Measurements from ENCODE around the gene PRKAR2B. TPM values are rescaled to one million over a fixed set of nuclear protein-coding genes. Genes with fewer than 3 reads are reported as not detected.

The PRKAR2B gene
- total RNA-seq, 2 donors from 2014 or later = 12.4 to 65.7 TPM

DNA sequence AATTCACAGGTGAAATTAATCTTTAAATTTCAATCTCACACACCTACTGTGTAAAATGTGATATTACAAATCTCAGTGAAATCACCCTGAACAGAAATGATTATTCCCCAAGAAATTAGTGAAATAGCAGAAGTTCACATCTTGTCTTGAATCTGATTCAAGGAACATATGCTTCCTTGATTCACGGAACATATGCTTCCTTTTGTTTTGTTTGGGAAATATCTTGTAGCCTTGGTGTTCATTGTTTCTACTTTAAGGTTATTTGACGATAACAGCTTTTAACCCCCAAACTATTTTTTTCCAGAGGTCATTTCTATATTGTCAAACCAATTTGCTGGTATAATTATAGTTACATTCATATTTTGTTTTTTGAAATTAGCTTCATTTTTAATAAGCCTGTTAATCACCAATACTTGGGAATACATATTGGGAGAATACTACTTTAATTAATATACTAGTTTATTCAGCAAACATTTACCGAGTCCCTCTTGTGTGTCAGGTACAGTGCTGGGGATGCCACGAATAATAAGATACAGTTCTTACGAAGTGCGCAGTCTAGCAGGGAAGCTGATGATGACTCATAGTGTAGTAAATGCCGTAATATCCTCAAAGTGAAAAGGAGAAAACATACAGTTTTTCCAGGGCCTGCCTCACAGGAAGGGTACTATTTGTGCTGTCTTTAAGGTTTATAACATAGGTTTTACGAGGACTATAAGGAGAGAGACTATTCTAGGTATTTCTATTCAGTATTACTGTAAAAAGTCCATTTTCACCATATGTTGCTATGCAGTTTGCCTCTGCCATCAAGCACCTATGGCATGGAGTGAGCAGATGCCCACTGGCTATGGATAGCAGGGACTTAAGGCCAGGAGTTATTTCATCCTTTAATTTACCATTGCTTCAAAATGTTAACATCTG, 32.5 kb downstream of the PRKAR2B start:
- Histone ChIP-seq H3K9me3 (no peaks in the 10 kb centered on the region), H3K36me3 (no peaks in the 10 kb centered on the region), H3K4me3 (no peak overlapping the region), H3K27me3 (replicated peaks; ENCODE audit: insufficient read depth) (no peaks in the 10 kb centered on the region), H3K27ac (no peak overlapping the region), H3K4me1 (replicated peaks) (no peaks in the 10 kb centered on the region)
- TF ChIP-seq CTCF (IDR thresholded peaks at IDR 0.05) (no peak), POLR2A (IDR thresholded peaks at IDR 0.05) (no peak), POLR2AphosphoS5 (IDR thresholded peaks at IDR 0.05) (no peak)
- 81% methylated on average over 8 of the region's 8 CpGs for WGBS
- no peak for DNase-seq (ENCODE audit: low spot score)
- intact Hi-C loops (cut with DNase I) = no loop called here

GRCh38 chr7:107077699-107078516, 33.4 kb downstream of the PRKAR2B start:
- TF ChIP-seq POLR2A (IDR thresholded peaks at IDR 0.05) (no peak), CTCF (IDR thresholded peaks at IDR 0.05) (no peak), POLR2AphosphoS5 (IDR thresholded peaks at IDR 0.05) (no peak)

GRCh38 chr7:107078517-107078966, 34.0 kb downstream of the PRKAR2B start:
- Histone ChIP-seq H3K4me1 (replicated peaks) (no peaks in the 10 kb centered on the region), H3K4me3 (no peak overlapping the region), H3K9me3 (no peaks in the 10 kb centered on the region), H3K27ac (no peak overlapping the region), H3K27me3 (replicated peaks; ENCODE audit: insufficient read depth) (no peaks in the 10 kb centered on the region), H3K36me3 (no peaks in the 10 kb centered on the region)
- no peak for DNase-seq (ENCODE audit: low spot score)
- intact Hi-C loops (cut with DNase I) = no loop called here
- WGBS = 89% methylated on average over 2 of the region's 2 CpGs
- TF ChIP-seq POLR2AphosphoS5 (IDR thresholded peaks at IDR 0.05) (no peak), CTCF (IDR thresholded peaks at IDR 0.05) (no peak), POLR2A (IDR thresholded peaks at IDR 0.05) (no peak)

More at GRCh38 chr7:107077699-107078516, 33.4 kb downstream of the PRKAR2B start:
- WGBS = 98% methylated on average over 10 of the region's 10 CpGs
- Histone ChIP-seq H3K27me3 (replicated peaks; ENCODE audit: insufficient read depth) (no peaks in the 10 kb centered on the region), H3K9me3 (no peaks in the 10 kb centered on the region), H3K4me1 (replicated peaks) (no peaks in the 10 kb centered on the region), H3K36me3 (no peaks in the 10 kb centered on the region), H3K4me3 (no peak overlapping the region), H3K27ac (no peak overlapping the region)
- intact Hi-C loops (cut with DNase I) = no loop called here
- no peak for DNase-seq (ENCODE audit: low spot score)

- Histone ChIP-seq H3K27me3 (replicated peaks; ENCODE audit: insufficient read depth) (no peaks in the 10 kb centered on the region), H3K36me3 (no peaks in the 10 kb centered on the region), H3K4me3 (no peak overlapping the region), H3K4me1 (replicated peaks) (no peaks in the 10 kb centered on the region), H3K27ac (no peak overlapping the region), H3K9me3 (no peaks in the 10 kb centered on the region)
- TF ChIP-seq CTCF (IDR thresholded peaks at IDR 0.05) (no peak), POLR2A (IDR thresholded peaks at IDR 0.05) (no peak), POLR2AphosphoS5 (IDR thresholded peaks at IDR 0.05) (no peak)
- WGBS = 85% methylated on average over 11 of the region's 11 CpGs
- DNase-seq (ENCODE audit: low spot score) = no peak
- intact Hi-C loops (cut with DNase I) = no loop called here
Measured at GRCh38 chr7:107079212-107079940, 34.9 kb downstream of the PRKAR2B start.

Data from prostate gland (tissue), 2 donors.